Gastrocnemius medialis (tissue), 4 donors: ENCODE results near the gene C1QTNF1. TPM values are rescaled to one million over a fixed set of nuclear protein-coding genes. Genes with fewer than 3 reads are reported as not detected.

Experiments used
- ATAC-seq, 2 donors: fragments of 150-250 bp; one replicate each; pipeline ENCODE4 v1.9.1; 2016
- DNase-seq, 2 donors: peaks; one replicate each; pipeline ENCODE4 v3.0.0-alpha.2; 2019
- H3K27ac ChIP-seq, 4 donors: fragments of 200-600 bp; sonication (generic); 1 replicate in 1 of 4; 2 replicates in 3 of 4; pipeline ENCODE4 v1.5.1; 2016 to 2018; ENCODE audit warnings: mild to moderate bottlenecking in 2 of 4, moderate library complexity in 1 of 4
- H3K27me3 ChIP-seq, 3 donors: fragments of 200-600 bp; sonication (generic) in 2 of 3; 1 replicate in 1 of 3; 2 replicates in 2 of 3; pipeline versions ENCODE4 v1.5.1 to v1.6.0; 2016 to 2019; ENCODE audit warnings: mild to moderate bottlenecking in 1 of 3, moderate library complexity in 1 of 3
- H3K36me3 ChIP-seq, 2 donors: fragments of 200-600 bp; sonication (generic) in 1 of 2; one replicate each; pipeline ENCODE4 v1.5.1; 2017 to 2018
- H3K4me1 ChIP-seq, 2 donors: fragments of 200-600 bp; sonication (generic) in 1 of 2; one replicate each; pipeline ENCODE4 v1.5.1; 2016 to 2017; ENCODE audit warnings: mild to moderate bottlenecking in 2 of 2
- H3K4me3 ChIP-seq, 4 donors: fragments of 200-600 bp; sonication (generic) in 3 of 4; 1 replicate in 1 of 4; 2 replicates in 3 of 4; pipeline ENCODE4 v1.5.1; 2016 to 2019; ENCODE audit warnings: mild to moderate bottlenecking in 2 of 4
- H3K9me3 ChIP-seq, 3 donors: fragments of 200-600 bp; sonication (generic) in 2 of 3; 1 replicate in 1 of 3; 2 replicates in 2 of 3; pipeline ENCODE4 v1.5.1; 2016 to 2019
- POLR2A ChIP-seq, 2 donors: fragments of 450-650 bp; IDR thresholded peaks; one replicate each; pipeline ENCODE4 v1.6.1; 2017; ENCODE audit warnings: antibody characterized with exemption in 2 of 2, mild to moderate bottlenecking in 2 of 2, moderate library complexity in 2 of 2
- in situ Hi-C, 4 donors: fragments of 200-750 bp; cut with MboI; loops; one replicate each; pipeline versions ENCODE4 v1.15.0 to v1.8.0; 2017; ENCODE audit warnings: low sequenced_read_pairs in 4 of 4
- intact Hi-C: fragments of 100-400 bp; cut with DNase I; formaldehyde crosslinking; loops from one replicate; pipeline ENCODE4 v1.15.1; 2023; ENCODE audit warnings: low total_unique reads
- total RNA-seq, 4 donors: library from RNA; depleted of rRNA; stranded (reverse); fragments of >200 nt; gene quantifications; one replicate each; pipeline versions ENCODE4 v1.1.0 to v1.2.3, GENCODE V29; 2016
- TF ChIP-seq, protein P1 (sequence below), 5 experiments: fragments of 450-650 bp in 3 of 5; fragments of 200-600 bp in 2 of 5; sonication (generic) in 2 of 5; IDR thresholded peaks in 4 of 5; conservative IDR thresholded peaks in 1 of 5; 1 replicate in 4 of 5; 2 replicates in 1 of 5; pipeline ENCODE4 v1.5.1; 2016 to 2019; ENCODE audit warnings: antibody characterized with exemption in 5 of 5, mild to moderate bottlenecking in 3 of 5, moderate library complexity in 3 of 5

C1QTNF1 gene
- total RNA-seq, 4 donors from 2014 or later, result 11.1 to 38.6 (median 21.2) TPM

GRCh38 chr17:79054200-79054960 is 30.4 kb downstream of the C1QTNF1 start:
- DNase-seq, result no peak
- intact Hi-C loops, result no loop called here
- H3K36me3 ChIP-seq, result no peaks in the 10 kb centered on the region
- H3K4me1 ChIP-seq, result no peaks in the 10 kb centered on the region
- no peak for ATAC-seq
- no peak overlapping the region for H3K4me3 ChIP-seq
- no peaks in the 10 kb centered on the region for H3K9me3 ChIP-seq
- in situ Hi-C loops, result loop anchor here (25.0 kb wide), 1 partner anchor 333 kb away; no protein-coding TSS in a partner anchor
- TF ChIP-seq, protein P1, sequence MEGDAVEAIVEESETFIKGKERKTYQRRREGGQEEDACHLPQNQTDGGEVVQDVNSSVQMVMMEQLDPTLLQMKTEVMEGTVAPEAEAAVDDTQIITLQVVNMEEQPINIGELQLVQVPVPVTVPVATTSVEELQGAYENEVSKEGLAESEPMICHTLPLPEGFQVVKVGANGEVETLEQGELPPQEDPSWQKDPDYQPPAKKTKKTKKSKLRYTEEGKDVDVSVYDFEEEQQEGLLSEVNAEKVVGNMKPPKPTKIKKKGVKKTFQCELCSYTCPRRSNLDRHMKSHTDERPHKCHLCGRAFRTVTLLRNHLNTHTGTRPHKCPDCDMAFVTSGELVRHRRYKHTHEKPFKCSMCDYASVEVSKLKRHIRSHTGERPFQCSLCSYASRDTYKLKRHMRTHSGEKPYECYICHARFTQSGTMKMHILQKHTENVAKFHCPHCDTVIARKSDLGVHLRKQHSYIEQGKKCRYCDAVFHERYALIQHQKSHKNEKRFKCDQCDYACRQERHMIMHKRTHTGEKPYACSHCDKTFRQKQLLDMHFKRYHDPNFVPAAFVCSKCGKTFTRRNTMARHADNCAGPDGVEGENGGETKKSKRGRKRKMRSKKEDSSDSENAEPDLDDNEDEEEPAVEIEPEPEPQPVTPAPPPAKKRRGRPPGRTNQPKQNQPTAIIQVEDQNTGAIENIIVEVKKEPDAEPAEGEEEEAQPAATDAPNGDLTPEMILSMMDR (IDR thresholded peaks at IDR 0.05 in 4 of 5, conservative IDR thresholded peaks at IDR 0.05 in 1 of 5), result no peak
- TF ChIP-seq POLR2A (IDR thresholded peaks at IDR 0.05), result no peak
- peak overlapping the region in 1 of 4 donors; percentile 28 for H3K27ac ChIP-seq
- H3K27me3 ChIP-seq, result peaks cover 0 to 2% (median 0%) of the 10 kb centered on the region in 3 donors

DNA sequence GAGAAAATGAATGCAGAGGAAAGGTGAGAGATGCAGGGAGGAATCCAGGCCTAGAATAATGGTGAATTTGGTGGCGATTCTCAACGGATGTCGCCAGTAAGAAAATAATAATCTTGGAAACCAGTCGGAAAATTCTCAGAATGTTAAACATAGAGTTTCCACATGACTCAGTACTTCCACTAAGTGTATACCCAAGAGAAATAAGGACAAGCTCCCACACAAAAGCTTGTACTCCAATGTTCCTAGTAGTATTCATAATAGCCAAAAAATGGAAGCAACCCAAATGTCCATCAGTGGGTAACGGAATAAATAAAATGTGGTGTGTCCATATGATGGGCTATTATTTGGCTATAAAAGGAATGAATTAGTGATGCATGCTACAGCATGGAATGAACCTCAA is 31.2 kb downstream of the C1QTNF1 start:
- intact Hi-C loops (no loop called here), in situ Hi-C loops (loop anchor here (25.0 kb wide), 1 partner anchor 332 kb away; no protein-coding TSS in a partner anchor)
- Histone ChIP-seq H3K36me3 (no peaks in the 10 kb centered on the region), H3K4me1 (no peaks in the 10 kb centered on the region), H3K9me3 (no peaks in the 10 kb centered on the region), H3K27me3 (peaks cover 0 to 2% (median 0%) of the 10 kb centered on the region in 3 donors), H3K27ac (peak overlapping the region in 1 of 4 donors; percentile 28), H3K4me3 (no peak overlapping the region)
- no peak for ATAC-seq
- TF ChIP-seq, protein P1 (IDR thresholded peaks at IDR 0.05 in 4 of 5, conservative IDR thresholded peaks at IDR 0.05 in 1 of 5), result no peak
- no peak for TF ChIP-seq POLR2A (IDR thresholded peaks at IDR 0.05)
- DNase-seq, result no peak

DNA sequence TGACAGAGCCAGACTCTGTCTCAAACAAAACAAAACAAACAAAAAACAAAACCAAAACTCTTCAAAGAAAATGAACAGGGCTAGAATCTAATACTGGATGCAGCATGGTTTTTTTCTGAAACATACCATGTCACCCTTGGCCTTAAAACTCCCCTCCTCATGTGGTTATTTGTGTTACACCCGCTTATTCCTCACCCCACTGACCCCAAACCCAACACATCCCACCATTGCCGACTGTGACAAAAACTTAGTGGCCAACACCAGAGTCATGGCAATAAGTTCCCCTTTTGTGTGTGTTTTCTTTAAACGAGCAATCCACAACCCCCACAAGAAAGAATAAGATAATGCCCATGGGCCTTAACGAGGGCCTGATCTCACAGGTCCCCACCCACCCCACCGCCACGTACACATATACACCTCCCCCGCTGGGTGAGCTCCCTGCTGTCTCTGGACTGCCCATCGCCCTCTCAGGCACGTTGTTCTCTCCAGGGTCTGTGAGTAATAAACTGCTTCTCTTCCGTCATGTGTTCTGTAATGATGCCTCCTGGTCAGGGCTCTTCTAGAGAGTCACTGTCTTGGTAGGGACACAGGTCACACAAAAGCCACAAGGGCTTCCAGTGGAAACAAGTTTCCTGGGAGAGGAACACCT is 33.9 kb downstream of the C1QTNF1 start:
- intact Hi-C loops, result no loop called here
- ATAC-seq (no peak), DNase-seq (no peak)
- H3K4me1 ChIP-seq, result no peaks in the 10 kb centered on the region
- no peaks in the 10 kb centered on the region for H3K27me3 ChIP-seq
- no peak overlapping the region for H3K27ac ChIP-seq
- no peak overlapping the region for H3K4me3 ChIP-seq
- no peaks in the 10 kb centered on the region for H3K9me3 ChIP-seq
- in situ Hi-C loops, result loop anchor here (25.0 kb wide), 1 partner anchor 329 kb away; no protein-coding TSS in a partner anchor
- TF ChIP-seq POLR2A (IDR thresholded peaks at IDR 0.05), result no peak
- TF ChIP-seq, protein P1 (IDR thresholded peaks at IDR 0.05 in 4 of 5, conservative IDR thresholded peaks at IDR 0.05 in 1 of 5), result no peak
- H3K36me3 ChIP-seq, result no peaks in the 10 kb centered on the region

DNA sequence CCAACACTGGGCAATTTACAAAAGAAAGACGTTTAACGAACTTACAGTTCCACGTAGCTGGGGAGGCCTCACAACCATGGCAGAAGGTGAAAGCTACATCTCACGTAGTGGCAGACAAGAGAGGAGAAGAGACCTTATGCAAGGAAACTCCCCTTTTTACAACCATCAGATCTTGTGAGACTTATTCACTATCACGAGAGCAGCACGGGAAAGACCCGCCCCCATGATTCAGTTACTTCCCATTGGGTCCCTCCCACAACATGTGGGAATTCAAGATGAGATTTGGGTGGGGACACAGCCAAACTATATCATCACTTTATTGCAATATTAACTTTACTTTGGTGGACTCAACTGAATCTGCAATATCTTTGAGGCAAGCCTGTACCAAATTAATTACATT is 38.7 kb downstream of the C1QTNF1 start:
- in situ Hi-C loops, result loop anchor here (25.0 kb wide), 1 partner anchor 325 kb away; no protein-coding TSS in a partner anchor
- Histone ChIP-seq H3K27me3 (no peaks in the 10 kb centered on the region), H3K36me3 (no peaks in the 10 kb centered on the region), H3K4me1 (peaks cover 0 to 4% of the 10 kb centered on the region in 2 donors), H3K9me3 (no peaks in the 10 kb centered on the region), H3K27ac (no peak overlapping the region), H3K4me3 (no peak overlapping the region)
- intact Hi-C loops, result no loop called here
- TF ChIP-seq, protein P1 (IDR thresholded peaks at IDR 0.05 in 4 of 5, conservative IDR thresholded peaks at IDR 0.05 in 1 of 5), result no peak
- no peak for TF ChIP-seq POLR2A (IDR thresholded peaks at IDR 0.05)
- DNase-seq (no peak), ATAC-seq (no peak)
